ENCODE results near the gene TNP1.

The TNP1 gene

GRCh38 chr2:216855605-216856004 is 4.3 kb downstream of the TNP1 start:
- no peak for DNase-seq
- no peaks in the 10 kb centered on the region for H3K9me3 ChIP-seq (ENCODE audit: control extremely low read depth in 1 of 5, control insufficient read depth in 4 of 5, insufficient read depth in 2 of 5, low read depth in 1 of 5, low read length in 4 of 5)
- ChIA-PET CTCF (no interaction called here), POLR2A (no interaction called here)
- no peaks in the 10 kb centered on the region for H3K27me3 ChIP-seq (replicated peaks in 2 of 5; ENCODE audit: control insufficient read depth in 4 of 5, insufficient read depth in 5 of 5, low read length in 4 of 5)
- 100% methylated on average over 3 of the region's 3 CpGs for WGBS (ENCODE audit: insufficient coverage)
- no peak overlapping the region for H3K4me3 ChIP-seq (ENCODE audit: control insufficient read depth in 1 of 7, extremely low read depth in 1 of 7, insufficient read depth in 4 of 7, low read depth in 2 of 7, low read length in 6 of 7)
- no peak overlapping the region for H3K27ac ChIP-seq (ENCODE audit: insufficient read depth in 1 of 2, low read depth in 1 of 2, low read length in 2 of 2, poor library complexity in 1 of 2, severe bottlenecking in 2 of 2)
- H3K4me1 ChIP-seq (ENCODE audit: control extremely low read depth in 1 of 4, control insufficient read depth in 4 of 4, insufficient read depth in 4 of 4, low read length in 3 of 4), result peaks cover 0 to 3% (median 0%) of the 10 kb centered on the region in 4 experiments
- no peaks in the 10 kb centered on the region for H3K36me3 ChIP-seq (ENCODE audit: control insufficient read depth in 4 of 4, insufficient read depth in 4 of 4, low read length in 3 of 4)

- H3K27ac ChIP-seq (ENCODE audit: insufficient read depth in 1 of 2, low read depth in 1 of 2, low read length in 2 of 2, poor library complexity in 1 of 2, severe bottlenecking in 2 of 2), result no peak overlapping the region
- ChIA-PET CTCF (no interaction called here), POLR2A (no interaction called here)
- H3K27me3 ChIP-seq (replicated peaks in 2 of 5; ENCODE audit: control insufficient read depth in 4 of 5, insufficient read depth in 5 of 5, low read length in 4 of 5), result no peaks in the 10 kb centered on the region
- H3K9me3 ChIP-seq (ENCODE audit: control extremely low read depth in 1 of 5, control insufficient read depth in 4 of 5, insufficient read depth in 2 of 5, low read depth in 1 of 5, low read length in 4 of 5), result no peaks in the 10 kb centered on the region
- H3K4me3 ChIP-seq (ENCODE audit: control insufficient read depth in 1 of 7, extremely low read depth in 1 of 7, insufficient read depth in 4 of 7, low read depth in 2 of 7, low read length in 6 of 7), result no peak overlapping the region
- peaks cover 0 to 3% (median 0%) of the 10 kb centered on the region in 4 experiments for H3K4me1 ChIP-seq (ENCODE audit: control extremely low read depth in 1 of 4, control insufficient read depth in 4 of 4, insufficient read depth in 4 of 4, low read length in 3 of 4)
- H3K36me3 ChIP-seq (ENCODE audit: control insufficient read depth in 4 of 4, insufficient read depth in 4 of 4, low read length in 3 of 4), result no peaks in the 10 kb centered on the region
- DNase-seq, result no peak
- 100% methylated on average over 3 of the region's 4 CpGs for WGBS (ENCODE audit: insufficient coverage)
These were observed 4.8 kb downstream of the TNP1 start for GRCh38 chr2:216855079-216855478.

GRCh38 chr2:216851486-216852090 is 8.3 kb downstream of the TNP1 start:
- ChIA-PET CTCF (interaction anchor here (1.9 kb wide), 1 partner anchor 13 kb away, joined by 3 read pairs; no protein-coding TSS in a partner anchor), POLR2A (no interaction called here)
- Histone ChIP-seq H3K36me3 (ENCODE audit: control insufficient read depth in 4 of 4, insufficient read depth in 4 of 4, low read length in 3 of 4) (no peaks in the 10 kb centered on the region), H3K4me3 (ENCODE audit: control insufficient read depth in 1 of 7, extremely low read depth in 1 of 7, insufficient read depth in 4 of 7, low read depth in 2 of 7, low read length in 6 of 7) (no peak overlapping the region), H3K4me1 (ENCODE audit: control extremely low read depth in 1 of 4, control insufficient read depth in 4 of 4, insufficient read depth in 4 of 4, low read length in 3 of 4) (no peaks in the 10 kb centered on the region), H3K27me3 (replicated peaks in 2 of 5; ENCODE audit: control insufficient read depth in 4 of 5, insufficient read depth in 5 of 5, low read length in 4 of 5) (no peaks in the 10 kb centered on the region), H3K27ac (ENCODE audit: insufficient read depth in 1 of 2, low read depth in 1 of 2, low read length in 2 of 2, poor library complexity in 1 of 2, severe bottlenecking in 2 of 2) (no peak overlapping the region), H3K9me3 (ENCODE audit: control extremely low read depth in 1 of 5, control insufficient read depth in 4 of 5, insufficient read depth in 2 of 5, low read depth in 1 of 5, low read length in 4 of 5) (no peaks in the 10 kb centered on the region)
- DNase-seq, result no peak
- no CpG with 5 or more reads among the region's 1 CpG for WGBS (ENCODE audit: insufficient coverage)

GRCh38 chr2:216850665-216851322 is 9.1 kb downstream of the TNP1 start:
- DNase-seq, result no peak
- POLR2A ChIA-PET, result no interaction called here
- CTCF ChIA-PET, result interaction anchor here (1.9 kb wide), 1 partner anchor 12 kb away, joined by 3 read pairs; no protein-coding TSS in a partner anchor

GRCh38 chr2:216849987-216850386 is 9.9 kb downstream of the TNP1 start:
- no peaks in the 10 kb centered on the region for H3K4me1 ChIP-seq (ENCODE audit: control extremely low read depth in 1 of 4, control insufficient read depth in 4 of 4, insufficient read depth in 4 of 4, low read length in 3 of 4)
- no peaks in the 10 kb centered on the region for H3K36me3 ChIP-seq (ENCODE audit: control insufficient read depth in 4 of 4, insufficient read depth in 4 of 4, low read length in 3 of 4)
- no peaks in the 10 kb centered on the region for H3K27me3 ChIP-seq (replicated peaks in 2 of 5; ENCODE audit: control insufficient read depth in 4 of 5, insufficient read depth in 5 of 5, low read length in 4 of 5)
- WGBS (ENCODE audit: insufficient coverage), result 92% methylated on average over 10 of the region's 10 CpGs
- ChIA-PET CTCF (no interaction called here), POLR2A (interaction anchor here (0.6 kb wide), 1 partner anchor 709 kb away, joined by 3 read pairs; no protein-coding TSS in a partner anchor)
- H3K27ac ChIP-seq (ENCODE audit: insufficient read depth in 1 of 2, low read depth in 1 of 2, low read length in 2 of 2, poor library complexity in 1 of 2, severe bottlenecking in 2 of 2), result no peak overlapping the region
- no peak for DNase-seq
- H3K9me3 ChIP-seq (ENCODE audit: control extremely low read depth in 1 of 5, control insufficient read depth in 4 of 5, insufficient read depth in 2 of 5, low read depth in 1 of 5, low read length in 4 of 5), result no peaks in the 10 kb centered on the region
- H3K4me3 ChIP-seq (ENCODE audit: control insufficient read depth in 1 of 7, extremely low read depth in 1 of 7, insufficient read depth in 4 of 7, low read depth in 2 of 7, low read length in 6 of 7), result no peak overlapping the region

More at GRCh38 chr2:216850665-216851322, 9.1 kb downstream of the TNP1 start:
- Histone ChIP-seq H3K9me3 (ENCODE audit: control extremely low read depth in 1 of 5, control insufficient read depth in 4 of 5, insufficient read depth in 2 of 5, low read depth in 1 of 5, low read length in 4 of 5) (no peaks in the 10 kb centered on the region), H3K4me1 (ENCODE audit: control extremely low read depth in 1 of 4, control insufficient read depth in 4 of 4, insufficient read depth in 4 of 4, low read length in 3 of 4) (no peaks in the 10 kb centered on the region), H3K27ac (ENCODE audit: insufficient read depth in 1 of 2, low read depth in 1 of 2, low read length in 2 of 2, poor library complexity in 1 of 2, severe bottlenecking in 2 of 2) (no peak overlapping the region), H3K4me3 (ENCODE audit: control insufficient read depth in 1 of 7, extremely low read depth in 1 of 7, insufficient read depth in 4 of 7, low read depth in 2 of 7, low read length in 6 of 7) (no peak overlapping the region), H3K36me3 (ENCODE audit: control insufficient read depth in 4 of 4, insufficient read depth in 4 of 4, low read length in 3 of 4) (no peaks in the 10 kb centered on the region), H3K27me3 (replicated peaks in 2 of 5; ENCODE audit: control insufficient read depth in 4 of 5, insufficient read depth in 5 of 5, low read length in 4 of 5) (no peaks in the 10 kb centered on the region)
- WGBS (ENCODE audit: insufficient coverage), result no CpG with 5 or more reads among the region's 6 CpGs

GRCh38 chr2:216845426-216845825 is 14.4 kb downstream of the TNP1 start:
- H3K27ac ChIP-seq (ENCODE audit: insufficient read depth in 1 of 2, low read depth in 1 of 2, low read length in 2 of 2, poor library complexity in 1 of 2, severe bottlenecking in 2 of 2), result no peak overlapping the region
- peaks cover 0 to 2% (median 0%) of the 10 kb centered on the region in 5 experiments for H3K9me3 ChIP-seq (ENCODE audit: control extremely low read depth in 1 of 5, control insufficient read depth in 4 of 5, insufficient read depth in 2 of 5, low read depth in 1 of 5, low read length in 4 of 5)
- 100% methylated on average over 1 of the region's 2 CpGs for WGBS (ENCODE audit: insufficient coverage)
- ChIA-PET POLR2A (no interaction called here), CTCF (no interaction called here)
- H3K36me3 ChIP-seq (ENCODE audit: control insufficient read depth in 4 of 4, insufficient read depth in 4 of 4, low read length in 3 of 4), result no peaks in the 10 kb centered on the region
- H3K4me3 ChIP-seq (ENCODE audit: control insufficient read depth in 1 of 7, extremely low read depth in 1 of 7, insufficient read depth in 4 of 7, low read depth in 2 of 7, low read length in 6 of 7), result no peak overlapping the region
- DNase-seq, result no peak
- H3K4me1 ChIP-seq (ENCODE audit: control extremely low read depth in 1 of 4, control insufficient read depth in 4 of 4, insufficient read depth in 4 of 4, low read length in 3 of 4), result no peaks in the 10 kb centered on the region
- H3K27me3 ChIP-seq (replicated peaks in 2 of 5; ENCODE audit: control insufficient read depth in 4 of 5, insufficient read depth in 5 of 5, low read length in 4 of 5), result peaks cover 0 to 2% (median 0%) of the 10 kb centered on the region in 5 experiments

GRCh38 chr2:216842636-216843035 is 17.2 kb downstream of the TNP1 start:
- no peak for DNase-seq
- ChIA-PET POLR2A (no interaction called here), CTCF (interaction anchor here (1.4 kb wide), 1 partner anchor 16 kb away, joined by 3 read pairs; no protein-coding TSS in a partner anchor)
- Histone ChIP-seq H3K27ac (ENCODE audit: insufficient read depth in 1 of 2, low read depth in 1 of 2, low read length in 2 of 2, poor library complexity in 1 of 2, severe bottlenecking in 2 of 2) (no peak overlapping the region), H3K4me1 (ENCODE audit: control extremely low read depth in 1 of 4, control insufficient read depth in 4 of 4, insufficient read depth in 4 of 4, low read length in 3 of 4) (no peaks in the 10 kb centered on the region), H3K36me3 (ENCODE audit: control insufficient read depth in 4 of 4, insufficient read depth in 4 of 4, low read length in 3 of 4) (no peaks in the 10 kb centered on the region), H3K27me3 (replicated peaks in 2 of 5; ENCODE audit: control insufficient read depth in 4 of 5, insufficient read depth in 5 of 5, low read length in 4 of 5) (peaks cover 0 to 4% (median 0%) of the 10 kb centered on the region in 5 experiments), H3K9me3 (ENCODE audit: control extremely low read depth in 1 of 5, control insufficient read depth in 4 of 5, insufficient read depth in 2 of 5, low read depth in 1 of 5, low read length in 4 of 5) (peaks cover 0 to 2% (median 0%) of the 10 kb centered on the region in 5 experiments), H3K4me3 (ENCODE audit: control insufficient read depth in 1 of 7, extremely low read depth in 1 of 7, insufficient read depth in 4 of 7, low read depth in 2 of 7, low read length in 6 of 7) (no peak overlapping the region)
- 98% methylated on average over 10 of the region's 10 CpGs for WGBS (ENCODE audit: insufficient coverage)

All from common myeloid progenitor, CD34-positive (primary cell).